Femur (tissue), 1 donor: ENCODE measurements around the gene YKT6.

Source experiments
- DNase-seq: peaks from one replicate; pipeline ENCODE4 v3.0.0-alpha.2; 2017

YKT6 gene

GRCh38 chr7:44261240-44261639 lies 60.5 kb downstream of the YKT6 start:
- DNase-seq, result no peak

GRCh38 chr7:44262031-44262430 lies 61.3 kb downstream of the YKT6 start:
- DNase-seq, result no peak

GRCh38 chr7:44263326-44264082 lies 62.7 kb downstream of the YKT6 start:
- no peak for DNase-seq
